ENCODE measurements around the gene SRCAP.
A peak's percentile ranks its signal among the peaks of the same experiment; 100 is the strongest.

SRCAP gene

GRCh38 chr16:30757316-30757715 lies 58.3 kb downstream of the SRCAP start:
- DNase-seq (ENCODE audit: low read depth in 3 of 3): no peak

- no peak for DNase-seq (ENCODE audit: low read depth in 3 of 3)
Observed at GRCh38 chr16:30758988-30759491, 60.1 kb downstream of the SRCAP start.

GRCh38 chr16:30760001-30760559 lies 61.1 kb downstream of the SRCAP start:
- DNase-seq (ENCODE audit: low read depth in 3 of 3): no peak

GRCh38 chr16:30760577-30761426 lies 61.8 kb downstream of the SRCAP start:
- no peak for DNase-seq (ENCODE audit: low read depth in 3 of 3)

- peak in 1 of 3 experiments; percentile 18 for DNase-seq (ENCODE audit: low read depth in 3 of 3)
Observed at GRCh38 chr16:30761427-30761927, 62.5 kb downstream of the SRCAP start.

- DNase-seq (ENCODE audit: low read depth in 3 of 3): peak; percentile 68 to 76 (median 74)
Observed at GRCh38 chr16:30761928-30762902, 63.2 kb downstream of the SRCAP start, which contains the start of the genes CFAP119 and RNF40. CFAP119 (minus strand) TSS chr16:30762062; CDS start chr16:30761748, 314 bp downstream. RNF40 (plus strand) TSS chr16:30762322; CDS start chr16:30762546, 224 bp downstream.

- DNase-seq (ENCODE audit: low read depth in 3 of 3): no peak
Observed at GRCh38 chr16:30762991-30763725, 64.2 kb downstream of the SRCAP start.

- DNase-seq (ENCODE audit: low read depth in 3 of 3): no peak
Observed at GRCh38 chr16:30764086-30764485, 65.1 kb downstream of the SRCAP start.

GRCh38 chr16:30764816-30765465 lies 66.0 kb downstream of the SRCAP start:
- no peak for DNase-seq (ENCODE audit: low read depth in 3 of 3)

- no peak for DNase-seq (ENCODE audit: low read depth in 3 of 3)
Observed at GRCh38 chr16:30766206-30766932, 67.4 kb downstream of the SRCAP start.

GRCh38 chr16:30766933-30767284 lies 67.9 kb downstream of the SRCAP start:
- DNase-seq (ENCODE audit: low read depth in 3 of 3): no peak

- DNase-seq (ENCODE audit: low read depth in 3 of 3): no peak
Observed at GRCh38 chr16:30767767-30768465, 68.9 kb downstream of the SRCAP start.

GRCh38 chr16:30768583-30769181 lies 69.7 kb downstream of the SRCAP start:
- no peak for DNase-seq (ENCODE audit: low read depth in 3 of 3)

- no peak for DNase-seq (ENCODE audit: low read depth in 3 of 3)
Observed at GRCh38 chr16:30769379-30770089, 70.6 kb downstream of the SRCAP start.

GRCh38 chr16:30771726-30772125 lies 72.8 kb downstream of the SRCAP start:
- DNase-seq (ENCODE audit: low read depth in 3 of 3): no peak

- no peak for DNase-seq (ENCODE audit: low read depth in 3 of 3)
Observed at GRCh38 chr16:30773826-30774225, 74.9 kb downstream of the SRCAP start.

GRCh38 chr16:30774367-30775130 lies 75.6 kb downstream of the SRCAP start:
- DNase-seq (ENCODE audit: low read depth in 3 of 3): no peak

GRCh38 chr16:30775131-30775391 lies 76.1 kb downstream of the SRCAP start:
- no peak for DNase-seq (ENCODE audit: low read depth in 3 of 3)
